Glomerular visceral epithelial cell (primary cell): ENCODE results near the gene FHL3.
A peak's percentile ranks its signal among the peaks of the same experiment; 100 is the strongest.

Experiments used
- DNase-seq: peaks from one replicate; pipeline ENCODE4 v3.0.0-alpha.2; 2016; ENCODE audit errors: extremely low spot score

FHL3 gene

GRCh38 chr1:38005195-38006007 is at the start of gene FHL3:
TSS of gene FHL3 (minus strand) at chr1:38005514. CDS start at chr1:37999412, 6,102 bp downstream.
- peak; percentile 87 for DNase-seq

- DNase-seq: no peak
Measured at GRCh38 chr1:38053416-38054091, 48.2 kb upstream of the FHL3 start.

- DNase-seq: no peak
Measured at GRCh38 chr1:38052750-38053415, 47.6 kb upstream of the FHL3 start.

GRCh38 chr1:38051079-38051543 is 45.8 kb upstream of the FHL3 start:
- DNase-seq: no peak

- peak; percentile 57 for DNase-seq
Measured at GRCh38 chr1:38050397-38051078, 45.2 kb upstream of the FHL3 start.

GRCh38 chr1:38047603-38048141 is 42.4 kb upstream of the FHL3 start:
- no peak for DNase-seq

GRCh38 chr1:38046884-38047602 is 41.7 kb upstream of the FHL3 start:
- peak; percentile 90 for DNase-seq

GRCh38 chr1:38046333-38046883 is 41.1 kb upstream of the FHL3 start, which contains the start of gene POU3F1:
TSS of gene POU3F1 (minus strand) at chr1:38046793. CDS start at chr1:38046743, 50 bp downstream.
- no peak for DNase-seq

- no peak for DNase-seq
Measured at GRCh38 chr1:38045401-38046332, 40.4 kb upstream of the FHL3 start.

GRCh38 chr1:38044221-38045215 is 39.2 kb upstream of the FHL3 start:
- no peak for DNase-seq

GRCh38 chr1:38043036-38043747 is 37.9 kb upstream of the FHL3 start:
- DNase-seq: no peak

GRCh38 chr1:38041936-38042834 is 36.9 kb upstream of the FHL3 start:
- no peak for DNase-seq

- no peak for DNase-seq
Measured at GRCh38 chr1:38039331-38040088, 34.2 kb upstream of the FHL3 start.

GRCh38 chr1:38038861-38039260 is 33.5 kb upstream of the FHL3 start:
- DNase-seq: peak; percentile 70

- DNase-seq: no peak
Measured at GRCh38 chr1:38037221-38037939, 32.1 kb upstream of the FHL3 start.
